ENCODE measurements around the gene PRSS12.
"Not testable (repeated sequence)": the region's sequence is repeated elsewhere in the genome, so short reads cannot be mapped to it uniquely, and the experiment has no call there.

Gene PRSS12

GRCh38 chr4:118352843-118353533 lies at the start of gene PRSS12:
Gene PRSS12, minus strand, starts transcription at chr4:118353003. Its CDS starts 283 bp downstream, at chr4:118352720.
- DNase-seq (ENCODE audit: low spot score) = no peak

GRCh38 chr4:118400356-118400755 lies 47.6 kb upstream of the PRSS12 start:
- DNase-seq (ENCODE audit: low spot score) = no peak

- DNase-seq (ENCODE audit: low spot score) = not testable (repeated sequence)
Observed at GRCh38 chr4:118399883-118400282, 47.1 kb upstream of the PRSS12 start.

GRCh38 chr4:118398226-118399090 lies 45.7 kb upstream of the PRSS12 start:
- no peak for DNase-seq (ENCODE audit: low spot score)

GRCh38 chr4:118397623-118397979 lies 44.8 kb upstream of the PRSS12 start:
- no peak for DNase-seq (ENCODE audit: low spot score)

GRCh38 chr4:118396881-118397622 lies 44.2 kb upstream of the PRSS12 start:
- no peak for DNase-seq (ENCODE audit: low spot score)

GRCh38 chr4:118395057-118395644 lies 42.3 kb upstream of the PRSS12 start:
- DNase-seq (ENCODE audit: low spot score) = no peak

- not testable (repeated sequence) for DNase-seq (ENCODE audit: low spot score)
Observed at GRCh38 chr4:118392509-118392908, 39.7 kb upstream of the PRSS12 start.

GRCh38 chr4:118390121-118390520 lies 37.3 kb upstream of the PRSS12 start:
- no peak for DNase-seq (ENCODE audit: low spot score)

GRCh38 chr4:118389721-118390120 lies 36.9 kb upstream of the PRSS12 start:
- no peak for DNase-seq (ENCODE audit: low spot score)

- DNase-seq (ENCODE audit: low spot score) = no peak
Observed at GRCh38 chr4:118388606-118389005, 35.8 kb upstream of the PRSS12 start.

- DNase-seq (ENCODE audit: low spot score) = no peak
Observed at GRCh38 chr4:118381902-118382301, 29.1 kb upstream of the PRSS12 start.

GRCh38 chr4:118373614-118374255 lies 20.9 kb upstream of the PRSS12 start:
- DNase-seq (ENCODE audit: low spot score) = no peak

GRCh38 chr4:118372251-118372650 lies 19.4 kb upstream of the PRSS12 start:
- DNase-seq (ENCODE audit: low spot score) = no peak

- no peak for DNase-seq (ENCODE audit: low spot score)
Observed at GRCh38 chr4:118369231-118369630, 16.4 kb upstream of the PRSS12 start.

- DNase-seq (ENCODE audit: low spot score) = no peak
Observed at GRCh38 chr4:118367872-118368271, 15.1 kb upstream of the PRSS12 start.

GRCh38 chr4:118367361-118367760 lies 14.6 kb upstream of the PRSS12 start:
- DNase-seq (ENCODE audit: low spot score) = no peak

GRCh38 chr4:118363166-118363565 lies 10.4 kb upstream of the PRSS12 start:
- no peak for DNase-seq (ENCODE audit: low spot score)

GRCh38 chr4:118361192-118361591 lies 8.4 kb upstream of the PRSS12 start:
- DNase-seq (ENCODE audit: low spot score) = no peak

- no peak for DNase-seq (ENCODE audit: low spot score)
Observed at GRCh38 chr4:118360106-118360505, 7.3 kb upstream of the PRSS12 start.

GRCh38 chr4:118357601-118358000 lies 4.8 kb upstream of the PRSS12 start:
- no peak for DNase-seq (ENCODE audit: low spot score)

- DNase-seq (ENCODE audit: low spot score) = no peak
Observed at GRCh38 chr4:118356731-118357130, 3.9 kb upstream of the PRSS12 start.
